Measurements from ENCODE around the gene RCC2. TPM values are rescaled to one million over a fixed set of nuclear protein-coding genes. Genes with fewer than 3 reads are reported as not detected.
"Not testable (repeated sequence)": the region's sequence is repeated elsewhere in the genome, so short reads cannot be mapped to it uniquely, and the experiment has no call there.

Gene RCC2
- total RNA-seq, 1 donor from 2014 or later: 224 TPM

GRCh38 chr1:17472814-17473213 lies 33.3 kb upstream of the RCC2 start:
- H3K27me3 Mint-ChIP-seq (ENCODE audit: low read depth): peaks cover 10% of the 10 kb centered on the region
- H3K36me3 Mint-ChIP-seq (ENCODE audit: low read depth): no peaks in the 10 kb centered on the region
- TF ChIP-seq, protein P1, sequence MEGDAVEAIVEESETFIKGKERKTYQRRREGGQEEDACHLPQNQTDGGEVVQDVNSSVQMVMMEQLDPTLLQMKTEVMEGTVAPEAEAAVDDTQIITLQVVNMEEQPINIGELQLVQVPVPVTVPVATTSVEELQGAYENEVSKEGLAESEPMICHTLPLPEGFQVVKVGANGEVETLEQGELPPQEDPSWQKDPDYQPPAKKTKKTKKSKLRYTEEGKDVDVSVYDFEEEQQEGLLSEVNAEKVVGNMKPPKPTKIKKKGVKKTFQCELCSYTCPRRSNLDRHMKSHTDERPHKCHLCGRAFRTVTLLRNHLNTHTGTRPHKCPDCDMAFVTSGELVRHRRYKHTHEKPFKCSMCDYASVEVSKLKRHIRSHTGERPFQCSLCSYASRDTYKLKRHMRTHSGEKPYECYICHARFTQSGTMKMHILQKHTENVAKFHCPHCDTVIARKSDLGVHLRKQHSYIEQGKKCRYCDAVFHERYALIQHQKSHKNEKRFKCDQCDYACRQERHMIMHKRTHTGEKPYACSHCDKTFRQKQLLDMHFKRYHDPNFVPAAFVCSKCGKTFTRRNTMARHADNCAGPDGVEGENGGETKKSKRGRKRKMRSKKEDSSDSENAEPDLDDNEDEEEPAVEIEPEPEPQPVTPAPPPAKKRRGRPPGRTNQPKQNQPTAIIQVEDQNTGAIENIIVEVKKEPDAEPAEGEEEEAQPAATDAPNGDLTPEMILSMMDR (conservative IDR thresholded peaks at IDR 0.05): no peak
- H3K9me3 Mint-ChIP-seq: no peaks in the 10 kb centered on the region
- DNase-seq (ENCODE audit: low read depth, low spot score): no peak
- peaks cover 10% of the 10 kb centered on the region for H3K4me1 Mint-ChIP-seq
- H3K27ac Mint-ChIP-seq (ENCODE audit: unreplicated experiment): no peak overlapping the region
- no peak overlapping the region for H3K4me3 Mint-ChIP-seq

DNA sequence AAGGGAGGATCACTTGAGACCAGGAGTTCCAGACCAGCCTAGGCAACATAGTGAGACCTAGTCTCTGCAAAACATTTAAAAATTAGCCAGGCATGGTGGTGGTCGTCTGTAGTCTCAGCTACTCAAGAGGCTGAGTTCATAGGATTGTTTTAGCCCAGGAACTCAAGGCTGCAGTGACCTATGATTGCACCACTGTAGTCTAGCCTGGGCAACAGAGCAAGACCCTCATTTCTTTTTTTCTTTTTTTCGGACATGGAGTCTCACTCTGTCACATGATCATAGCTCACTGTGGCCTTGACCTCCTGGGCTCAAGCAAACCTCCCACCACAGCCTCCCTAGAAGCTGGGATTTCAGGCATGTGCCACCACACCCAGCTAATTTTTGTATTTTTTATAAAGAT lies 31.9 kb upstream of the RCC2 start:
- TF ChIP-seq, protein P1 (conservative IDR thresholded peaks at IDR 0.05): no peak
- Mint-ChIP-seq H3K36me3 (ENCODE audit: low read depth) (no peaks in the 10 kb centered on the region), H3K27ac (ENCODE audit: unreplicated experiment) (no peak overlapping the region), H3K4me3 (no peak overlapping the region), H3K4me1 (peaks cover 6% of the 10 kb centered on the region), H3K9me3 (no peaks in the 10 kb centered on the region), H3K27me3 (ENCODE audit: low read depth) (peaks cover 10% of the 10 kb centered on the region)
- DNase-seq (ENCODE audit: low read depth, low spot score): no peak

GRCh38 chr1:17470021-17470799 lies 30.7 kb upstream of the RCC2 start:
- Mint-ChIP-seq H3K9me3 (no peaks in the 10 kb centered on the region), H3K27me3 (ENCODE audit: low read depth) (peaks cover 10% of the 10 kb centered on the region), H3K4me1 (peaks cover 6% of the 10 kb centered on the region), H3K36me3 (ENCODE audit: low read depth) (no peaks in the 10 kb centered on the region), H3K4me3 (no peak overlapping the region), H3K27ac (ENCODE audit: unreplicated experiment) (no peak overlapping the region)
- no peak for DNase-seq (ENCODE audit: low read depth, low spot score)
- TF ChIP-seq, protein P1 (conservative IDR thresholded peaks at IDR 0.05): no peak

DNA sequence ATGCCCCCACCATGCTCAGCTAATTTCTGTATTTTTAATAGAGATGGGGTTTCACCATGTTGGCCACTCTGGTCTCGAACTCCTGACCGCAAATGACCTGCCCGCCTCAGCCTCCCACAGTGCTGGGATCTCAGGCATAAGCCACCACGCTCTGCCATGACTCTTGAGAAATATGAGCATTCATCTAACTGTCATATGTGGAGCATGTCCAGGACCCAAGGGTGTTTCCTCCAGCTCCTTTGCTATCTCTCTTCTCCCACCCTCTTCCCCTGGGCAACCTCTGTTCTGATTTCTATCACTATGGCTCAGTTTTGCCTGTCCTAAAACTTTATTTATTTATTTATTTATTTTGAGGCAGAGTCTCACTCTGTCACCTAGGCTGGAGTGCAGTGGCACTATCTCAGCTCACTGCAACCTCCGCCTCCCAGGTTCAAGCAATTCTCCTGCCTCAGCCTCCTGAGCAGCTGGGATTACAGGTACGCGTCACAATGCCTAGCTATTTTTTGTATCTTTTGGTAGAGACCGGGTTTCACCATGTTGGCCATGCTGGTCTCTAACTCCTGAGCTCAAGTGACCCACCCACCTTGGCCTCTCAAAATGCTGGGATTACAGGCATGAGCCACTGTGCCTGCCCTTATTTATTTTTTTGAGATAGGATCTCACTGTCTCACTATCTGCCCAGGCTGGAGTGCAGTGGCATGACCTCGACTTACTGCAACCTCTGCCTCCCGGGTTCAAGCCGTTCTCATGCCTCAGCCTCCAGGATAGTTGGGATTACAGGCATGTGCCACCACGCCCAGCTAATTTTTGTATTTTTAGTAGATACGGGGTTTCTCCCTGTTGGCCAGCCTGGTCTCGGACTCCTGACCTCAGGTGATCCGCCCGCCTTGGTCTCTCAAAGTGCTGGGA lies 29.1 kb upstream of the RCC2 start:
- not testable (repeated sequence) for H3K4me1 Mint-ChIP-seq; DNase-seq (ENCODE audit: low read depth, low spot score); H3K9me3 Mint-ChIP-seq; H3K4me3 Mint-ChIP-seq; H3K36me3 Mint-ChIP-seq (ENCODE audit: low read depth); H3K27ac Mint-ChIP-seq (ENCODE audit: unreplicated experiment)
- peaks cover 10% of the 10 kb centered on the region for H3K27me3 Mint-ChIP-seq (ENCODE audit: low read depth)

GRCh38 chr1:17466359-17466758 lies 26.9 kb upstream of the RCC2 start:
- no peaks in the 10 kb centered on the region for H3K36me3 Mint-ChIP-seq (ENCODE audit: low read depth)

More at GRCh38 chr1:17466359-17466758, 26.9 kb upstream of the RCC2 start:
- TF ChIP-seq, protein P1 (conservative IDR thresholded peaks at IDR 0.05): no peak
- Mint-ChIP-seq H3K27ac (ENCODE audit: unreplicated experiment) (no peak overlapping the region), H3K4me1 (peaks cover 6% of the 10 kb centered on the region), H3K27me3 (ENCODE audit: low read depth) (peaks cover 10% of the 10 kb centered on the region), H3K9me3 (no peaks in the 10 kb centered on the region), H3K4me3 (no peak overlapping the region)
- no peak for DNase-seq (ENCODE audit: low read depth, low spot score)
